HG02870 (cell line): Measurements from ENCODE around the gene ANKEF1.
A peak's percentile ranks its signal among the peaks of the same experiment; 100 is the strongest.

ENCODE experiments used
- ATAC-seq: cut with Tn5 transposase; IDR thresholded peaks from one replicate; pipeline ENCODE4 v1.9.1; 2021; ENCODE audit warnings: mild to moderate bottlenecking, moderate library complexity; ENCODE audit not compliant: unreplicated experiment

Gene ANKEF1

GRCh38 chr20:10034717-10035571 is at the start of gene ANKEF1:
TSS of gene ANKEF1 (plus strand) at chr20:10034987. CDS start at chr20:10038302, 3,315 bp downstream.
- ATAC-seq = peak; percentile 94

- no peak for ATAC-seq
These were observed 49.5 kb upstream of the ANKEF1 start for GRCh38 chr20:9985281-9985680.

- no peak for ATAC-seq
These were observed 49.0 kb upstream of the ANKEF1 start for GRCh38 chr20:9985773-9986172.

GRCh38 chr20:9989066-9989724 is 45.6 kb upstream of the ANKEF1 start:
- no peak for ATAC-seq

GRCh38 chr20:9993137-9993536 is 41.6 kb upstream of the ANKEF1 start:
- no peak for ATAC-seq

GRCh38 chr20:9994676-9995075 is 40.1 kb upstream of the ANKEF1 start:
- ATAC-seq = no peak

- no peak for ATAC-seq
These were observed 39.1 kb upstream of the ANKEF1 start for GRCh38 chr20:9995510-9996272.

GRCh38 chr20:9996944-9997343 is 37.8 kb upstream of the ANKEF1 start:
- ATAC-seq = no peak

GRCh38 chr20:9999645-10000044 is 35.1 kb upstream of the ANKEF1 start:
- ATAC-seq = no peak

GRCh38 chr20:10002866-10003265 is 31.9 kb upstream of the ANKEF1 start:
- ATAC-seq = no peak

GRCh38 chr20:10004900-10005299 is 29.9 kb upstream of the ANKEF1 start:
- no peak for ATAC-seq

- ATAC-seq = no peak
These were observed 28.9 kb upstream of the ANKEF1 start for GRCh38 chr20:10005885-10006284.

- no peak for ATAC-seq
These were observed 28.2 kb upstream of the ANKEF1 start for GRCh38 chr20:10006447-10007090.

- ATAC-seq = no peak
These were observed 27.6 kb upstream of the ANKEF1 start for GRCh38 chr20:10007158-10007557.

GRCh38 chr20:10007747-10008146 is 27.0 kb upstream of the ANKEF1 start:
- no peak for ATAC-seq

GRCh38 chr20:10012464-10012863 is 22.3 kb upstream of the ANKEF1 start:
- no peak for ATAC-seq

- no peak for ATAC-seq
These were observed 20.4 kb upstream of the ANKEF1 start for GRCh38 chr20:10014431-10014830.

GRCh38 chr20:10020937-10021336 is 13.8 kb upstream of the ANKEF1 start:
- ATAC-seq = no peak

GRCh38 chr20:10022625-10023024 is 12.2 kb upstream of the ANKEF1 start:
- no peak for ATAC-seq

GRCh38 chr20:10023911-10024310 is 10.9 kb upstream of the ANKEF1 start:
- no peak for ATAC-seq
